NCI-H1048 (cell line): Measurements from ENCODE around the gene FAM20B.
A peak's percentile ranks its signal among the peaks of the same experiment; 100 is the strongest.

Experiments used
- DNase-seq: peaks from one replicate; lab custom pipeline; 2025; lab: John Stamatoyannopoulos, UW

The FAM20B gene

DNA sequence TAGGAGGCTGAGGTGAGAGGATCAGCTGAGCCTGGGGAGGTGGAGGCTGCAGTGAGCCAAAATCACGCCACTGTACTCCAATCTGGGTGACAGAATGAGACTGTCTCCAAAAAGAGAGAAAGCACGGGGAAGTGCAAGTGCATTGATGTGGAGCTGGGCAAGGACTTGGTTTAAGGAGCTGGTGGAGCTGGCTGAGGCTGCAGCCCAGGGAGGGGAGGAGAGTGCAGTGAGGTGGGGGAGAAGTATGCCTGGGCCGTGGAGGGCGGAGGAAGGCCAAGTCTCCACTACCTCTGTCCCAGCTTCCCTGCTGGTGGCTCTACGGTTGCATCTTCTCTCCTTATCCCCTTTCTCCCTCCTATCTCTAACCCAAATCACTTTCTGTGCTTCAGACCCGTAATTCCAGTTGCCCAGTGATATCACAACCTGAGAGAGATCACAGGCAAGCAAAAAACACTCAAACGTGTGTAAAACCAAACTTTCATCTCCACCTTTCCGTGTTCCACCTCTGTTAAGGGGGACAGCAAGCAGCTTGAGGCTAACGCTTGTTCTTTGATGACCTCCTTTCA, 67.3 kb downstream of the FAM20B start:
- no peak for DNase-seq

GRCh38 chr1:179094818-179095217, 69.1 kb downstream of the FAM20B start:
- no peak for DNase-seq

DNA sequence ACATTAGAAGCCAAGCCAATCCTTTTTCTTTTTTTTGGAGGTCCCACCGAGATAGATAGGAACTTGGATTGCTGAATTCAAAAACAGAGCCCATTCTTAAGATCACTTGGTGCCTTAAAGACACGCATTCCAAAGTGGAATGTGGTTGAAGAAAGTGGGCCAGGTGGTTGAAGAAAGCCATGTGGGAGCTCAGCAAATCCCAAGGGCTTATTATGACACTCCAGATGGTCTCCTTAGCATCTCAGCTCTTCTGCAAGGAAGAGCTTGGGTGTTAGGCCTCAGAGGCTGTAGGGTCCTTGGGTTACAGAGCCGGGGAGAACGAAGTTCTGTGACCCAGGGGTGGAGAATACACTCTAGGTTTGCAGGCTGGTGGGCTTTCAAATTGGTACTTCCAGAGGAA, 69.7 kb downstream of the FAM20B start:
- no peak for DNase-seq

DNA sequence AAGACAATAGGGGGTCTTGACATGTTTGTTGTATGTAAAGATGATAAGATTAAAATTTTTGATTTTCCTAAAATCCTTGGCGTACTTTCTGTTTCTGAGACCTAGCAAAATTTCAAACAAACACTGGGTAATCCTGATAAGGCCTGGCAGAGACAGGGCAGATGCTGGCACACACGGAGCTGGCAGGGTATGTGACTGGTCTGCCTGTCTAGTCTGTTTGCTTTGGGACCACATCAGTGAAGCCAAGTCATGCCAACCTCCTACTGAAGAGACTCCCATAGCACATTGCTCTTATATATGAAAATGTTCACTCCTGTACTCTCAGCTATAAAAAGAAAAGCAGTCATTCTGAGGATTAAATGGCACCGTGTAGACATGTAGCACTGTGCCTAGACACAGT, 70.2 kb downstream of the FAM20B start:
- DNase-seq = no peak

- no peak for DNase-seq
These were observed 74.2 kb downstream of the FAM20B start for GRCh38 chr1:179099891-179100290.

DNA sequence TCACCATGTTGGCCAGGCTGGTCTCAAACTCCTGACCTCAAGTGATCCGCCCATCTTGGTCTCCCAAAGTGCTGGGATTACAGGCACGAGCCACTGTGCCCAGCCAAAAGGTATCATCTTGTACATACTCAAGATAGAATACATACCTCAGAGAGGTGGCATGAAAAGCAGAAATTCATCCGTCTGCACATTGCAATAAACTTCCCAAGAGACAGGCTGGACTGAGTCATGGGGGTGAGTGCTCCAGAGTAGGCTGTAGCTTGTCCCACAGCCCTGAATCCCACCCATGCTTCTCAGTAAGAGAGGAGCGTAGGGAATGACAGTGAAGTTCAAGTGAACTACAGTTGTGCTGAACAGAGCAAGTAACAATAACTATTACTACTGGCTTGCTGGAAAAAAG, 75.9 kb downstream of the FAM20B start:
- no peak for DNase-seq

GRCh38 chr1:179103999-179104398, 78.3 kb downstream of the FAM20B start:
- DNase-seq = no peak

GRCh38 chr1:179104611-179105250, 79.0 kb downstream of the FAM20B start:
- DNase-seq = no peak

- DNase-seq = no peak
These were observed 79.7 kb downstream of the FAM20B start for GRCh38 chr1:179105393-179105792.

GRCh38 chr1:179107706-179108629, 82.3 kb downstream of the FAM20B start:
- DNase-seq = no peak

- no peak for DNase-seq
These were observed 83.0 kb downstream of the FAM20B start for GRCh38 chr1:179108644-179109043.

DNA sequence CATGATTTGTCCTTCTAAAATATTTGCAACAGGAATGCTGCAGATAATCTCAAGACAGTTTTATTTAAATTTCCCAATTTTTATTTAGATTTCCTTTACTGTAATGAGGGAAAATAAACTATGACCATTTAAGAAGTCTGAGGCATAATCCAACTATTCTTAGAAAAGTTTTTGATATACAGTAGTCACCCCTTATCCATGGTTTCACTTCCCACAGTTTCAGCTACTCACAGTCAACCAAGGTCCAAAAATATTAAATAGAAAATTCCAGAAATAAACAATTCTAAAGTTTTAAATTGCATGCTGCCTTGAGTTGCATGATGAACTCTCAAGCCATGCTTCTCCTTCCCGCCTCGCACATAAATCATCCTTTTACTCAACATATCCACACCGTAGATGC, 89.5 kb downstream of the FAM20B start:
- no peak for DNase-seq

DNA sequence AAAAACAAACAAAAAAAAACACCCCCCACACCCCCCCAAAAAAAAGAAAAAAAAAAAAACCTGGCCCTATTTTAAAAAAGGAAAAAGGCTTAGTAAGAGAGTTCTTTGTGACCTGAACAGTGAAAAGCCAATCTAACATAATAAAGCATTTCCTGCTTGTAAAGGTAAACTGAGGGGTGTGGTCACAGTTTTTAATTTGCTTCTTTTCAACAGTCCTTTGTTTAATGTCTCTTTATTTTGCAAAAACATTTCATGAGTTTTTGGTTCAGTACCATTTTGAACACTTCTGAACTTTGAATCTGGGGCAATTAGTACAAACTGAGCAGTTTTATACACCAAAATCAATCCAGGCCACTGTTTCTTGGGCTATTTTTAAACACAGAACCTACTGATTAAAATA, 93.8 kb downstream of the FAM20B start:
- DNase-seq = no peak

DNA sequence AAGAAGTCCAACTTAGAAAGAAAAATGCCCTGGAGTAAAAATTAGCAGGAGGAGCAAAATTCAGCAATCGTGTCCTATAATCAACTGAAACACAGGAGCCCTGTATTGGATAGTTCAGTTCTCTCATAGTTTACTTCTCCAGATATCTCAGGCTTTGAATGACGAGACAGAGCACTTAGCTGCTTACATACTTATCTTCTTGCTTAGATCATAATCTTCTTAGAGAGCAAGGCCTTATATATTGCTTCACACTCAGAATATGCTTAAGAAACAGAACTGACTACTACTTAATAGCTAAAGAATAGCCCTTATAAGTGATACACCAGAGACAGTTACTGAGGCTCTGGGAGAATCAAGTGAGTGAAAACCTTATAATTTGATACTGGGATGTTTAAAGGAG, 95.0 kb downstream of the FAM20B start:
- DNase-seq = no peak

DNA sequence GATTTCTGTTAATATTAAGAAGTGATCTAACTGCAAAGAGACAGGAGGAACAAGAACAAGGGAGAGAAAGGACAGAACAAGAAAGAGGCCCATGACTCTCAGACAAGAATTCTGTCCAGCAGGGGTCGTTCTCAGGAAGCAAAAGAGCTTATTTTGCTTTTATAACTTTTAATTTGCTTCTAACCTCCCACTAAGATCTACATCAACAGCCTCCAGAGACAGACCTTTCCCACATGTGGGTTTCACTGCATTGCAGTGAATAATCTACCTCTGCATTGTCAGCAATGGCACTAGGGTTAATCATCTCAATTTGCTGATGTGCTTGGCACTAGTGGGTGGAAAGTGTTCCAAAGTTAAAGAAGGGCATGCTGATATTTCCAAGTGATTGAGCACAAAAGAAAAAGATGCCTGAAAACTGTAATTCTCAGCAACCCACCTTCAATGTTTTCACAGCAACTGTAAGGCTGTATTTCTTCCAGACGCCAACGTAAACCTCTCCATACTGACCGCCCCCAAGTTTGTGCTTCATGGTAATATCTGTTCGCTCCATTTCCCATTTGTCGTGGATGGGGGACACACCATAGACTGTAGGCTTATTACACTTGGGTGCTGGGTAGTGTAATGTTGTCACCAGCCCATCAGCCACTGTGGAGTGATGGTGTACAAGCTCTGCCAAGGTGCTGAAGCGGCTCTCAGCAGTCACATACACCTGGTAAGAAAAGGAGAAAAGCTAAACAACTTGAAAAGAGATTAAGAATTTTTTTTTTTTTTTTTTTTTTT, 95.7 kb downstream of the FAM20B start:
- DNase-seq = peak; percentile 13

GRCh38 chr1:179124873-179125272, 99.2 kb downstream of the FAM20B start:
- DNase-seq = no peak
